ENCODE results near the gene PLEKHM1.

Gene PLEKHM1

GRCh38 chr17:45429339-45430005 lies 61.0 kb downstream of the PLEKHM1 start:
- H3K27me3 ChIP-seq (ENCODE audit: control insufficient read depth in 1 of 2, insufficient read depth in 2 of 2, low read length in 2 of 2), result peaks cover 21 to 54% of the 10 kb centered on the region in 2 donors
- no peaks in the 10 kb centered on the region for H3K36me3 ChIP-seq (ENCODE audit: insufficient read depth, low read length)
- H3K4me3 ChIP-seq (ENCODE audit: low read depth in 1 of 2, low read length in 2 of 2), result no peak overlapping the region
- H3K27ac ChIP-seq (ENCODE audit: low read depth, low read length), result no peak overlapping the region
- H3K9me3 ChIP-seq (ENCODE audit: low read length), result no peaks in the 10 kb centered on the region
- H3K4me1 ChIP-seq (ENCODE audit: insufficient read depth, low read length), result peaks cover 18% of the 10 kb centered on the region
- no peak overlapping the region for H3K9ac ChIP-seq (ENCODE audit: low read length)

- no peaks in the 10 kb centered on the region for H3K9me3 ChIP-seq (ENCODE audit: low read length)
- peak overlapping the region in 1 of 2 donors; percentile 33 for H3K4me3 ChIP-seq (ENCODE audit: low read depth in 1 of 2, low read length in 2 of 2)
- H3K36me3 ChIP-seq (ENCODE audit: insufficient read depth, low read length), result no peaks in the 10 kb centered on the region
- H3K9ac ChIP-seq (ENCODE audit: low read length), result no peak overlapping the region
- no peak overlapping the region for H3K27ac ChIP-seq (ENCODE audit: low read depth, low read length)
- H3K27me3 ChIP-seq (ENCODE audit: control insufficient read depth in 1 of 2, insufficient read depth in 2 of 2, low read length in 2 of 2), result peaks cover 21 to 54% of the 10 kb centered on the region in 2 donors
- H3K4me1 ChIP-seq (ENCODE audit: insufficient read depth, low read length), result peaks cover 18% of the 10 kb centered on the region
These were observed 61.6 kb downstream of the PLEKHM1 start for GRCh38 chr17:45428931-45429338.

- Histone ChIP-seq H3K27me3 (ENCODE audit: control insufficient read depth in 1 of 2, insufficient read depth in 2 of 2, low read length in 2 of 2) (peaks cover 21 to 51% of the 10 kb centered on the region in 2 donors), H3K4me3 (ENCODE audit: low read depth in 1 of 2, low read length in 2 of 2) (peak overlapping the region in 1 of 2 donors; percentile 33), H3K9ac (ENCODE audit: low read length) (no peak overlapping the region), H3K9me3 (ENCODE audit: low read length) (no peaks in the 10 kb centered on the region), H3K36me3 (ENCODE audit: insufficient read depth, low read length) (no peaks in the 10 kb centered on the region), H3K4me1 (ENCODE audit: insufficient read depth, low read length) (peaks cover 18% of the 10 kb centered on the region), H3K27ac (ENCODE audit: low read depth, low read length) (no peak overlapping the region)
These were observed 62.4 kb downstream of the PLEKHM1 start for GRCh38 chr17:45428050-45428617.

- Histone ChIP-seq H3K36me3 (ENCODE audit: insufficient read depth, low read length) (no peaks in the 10 kb centered on the region), H3K4me1 (ENCODE audit: insufficient read depth, low read length) (peaks cover 18% of the 10 kb centered on the region), H3K27ac (ENCODE audit: low read depth, low read length) (no peak overlapping the region), H3K9ac (ENCODE audit: low read length) (no peak overlapping the region), H3K27me3 (ENCODE audit: control insufficient read depth in 1 of 2, insufficient read depth in 2 of 2, low read length in 2 of 2) (peaks cover 21 to 50% of the 10 kb centered on the region in 2 donors), H3K4me3 (ENCODE audit: low read depth in 1 of 2, low read length in 2 of 2) (no peak overlapping the region), H3K9me3 (ENCODE audit: low read length) (no peaks in the 10 kb centered on the region)
These were observed 63.2 kb downstream of the PLEKHM1 start for GRCh38 chr17:45427181-45427835.

- H3K9ac ChIP-seq (ENCODE audit: low read length), result no peak overlapping the region
- H3K36me3 ChIP-seq (ENCODE audit: insufficient read depth, low read length), result no peaks in the 10 kb centered on the region
- no peaks in the 10 kb centered on the region for H3K9me3 ChIP-seq (ENCODE audit: low read length)
- no peak overlapping the region for H3K27ac ChIP-seq (ENCODE audit: low read depth, low read length)
- peaks cover 21 to 45% of the 10 kb centered on the region in 2 donors for H3K27me3 ChIP-seq (ENCODE audit: control insufficient read depth in 1 of 2, insufficient read depth in 2 of 2, low read length in 2 of 2)
- H3K4me1 ChIP-seq (ENCODE audit: insufficient read depth, low read length), result peaks cover 18% of the 10 kb centered on the region
- no peak overlapping the region for H3K4me3 ChIP-seq (ENCODE audit: low read depth in 1 of 2, low read length in 2 of 2)
These were observed 64.0 kb downstream of the PLEKHM1 start for GRCh38 chr17:45426561-45426960.

- no peak overlapping the region for H3K9ac ChIP-seq (ENCODE audit: low read length)
- H3K27ac ChIP-seq (ENCODE audit: low read depth, low read length), result no peak overlapping the region
- peaks cover 18% of the 10 kb centered on the region for H3K4me1 ChIP-seq (ENCODE audit: insufficient read depth, low read length)
- H3K36me3 ChIP-seq (ENCODE audit: insufficient read depth, low read length), result no peaks in the 10 kb centered on the region
- no peak overlapping the region for H3K4me3 ChIP-seq (ENCODE audit: low read depth in 1 of 2, low read length in 2 of 2)
- H3K27me3 ChIP-seq (ENCODE audit: control insufficient read depth in 1 of 2, insufficient read depth in 2 of 2, low read length in 2 of 2), result peaks cover 21 to 39% of the 10 kb centered on the region in 2 donors
- H3K9me3 ChIP-seq (ENCODE audit: low read length), result no peaks in the 10 kb centered on the region
These were observed 64.5 kb downstream of the PLEKHM1 start for GRCh38 chr17:45425984-45426413.

GRCh38 chr17:45425125-45425983 lies 65.2 kb downstream of the PLEKHM1 start:
- H3K4me1 ChIP-seq (ENCODE audit: insufficient read depth, low read length), result peaks cover 14% of the 10 kb centered on the region
- H3K27me3 ChIP-seq (ENCODE audit: control insufficient read depth in 1 of 2, insufficient read depth in 2 of 2, low read length in 2 of 2), result peaks cover 17 to 33% of the 10 kb centered on the region in 2 donors
- no peak overlapping the region for H3K9ac ChIP-seq (ENCODE audit: low read length)
- H3K27ac ChIP-seq (ENCODE audit: low read depth, low read length), result no peak overlapping the region
- no peaks in the 10 kb centered on the region for H3K9me3 ChIP-seq (ENCODE audit: low read length)
- no peak overlapping the region for H3K4me3 ChIP-seq (ENCODE audit: low read depth in 1 of 2, low read length in 2 of 2)
- H3K36me3 ChIP-seq (ENCODE audit: insufficient read depth, low read length), result no peaks in the 10 kb centered on the region

GRCh38 chr17:45424769-45425124 lies 65.8 kb downstream of the PLEKHM1 start:
- Histone ChIP-seq H3K9me3 (ENCODE audit: low read length) (no peaks in the 10 kb centered on the region), H3K27me3 (ENCODE audit: control insufficient read depth in 1 of 2, insufficient read depth in 2 of 2, low read length in 2 of 2) (peaks cover 13 to 27% of the 10 kb centered on the region in 2 donors), H3K4me3 (ENCODE audit: low read depth in 1 of 2, low read length in 2 of 2) (no peak overlapping the region), H3K36me3 (ENCODE audit: insufficient read depth, low read length) (no peaks in the 10 kb centered on the region), H3K9ac (ENCODE audit: low read length) (no peak overlapping the region), H3K27ac (ENCODE audit: low read depth, low read length) (no peak overlapping the region), H3K4me1 (ENCODE audit: insufficient read depth, low read length) (peaks cover 13% of the 10 kb centered on the region)

GRCh38 chr17:45423975-45424335 lies 66.6 kb downstream of the PLEKHM1 start:
- no peak overlapping the region for H3K27ac ChIP-seq (ENCODE audit: low read depth, low read length)
- no peak overlapping the region for H3K4me3 ChIP-seq (ENCODE audit: low read depth in 1 of 2, low read length in 2 of 2)
- H3K9ac ChIP-seq (ENCODE audit: low read length), result no peak overlapping the region
- H3K36me3 ChIP-seq (ENCODE audit: insufficient read depth, low read length), result no peaks in the 10 kb centered on the region
- H3K9me3 ChIP-seq (ENCODE audit: low read length), result no peaks in the 10 kb centered on the region
- peaks cover 8 to 20% of the 10 kb centered on the region in 2 donors for H3K27me3 ChIP-seq (ENCODE audit: control insufficient read depth in 1 of 2, insufficient read depth in 2 of 2, low read length in 2 of 2)
- peaks cover 9% of the 10 kb centered on the region for H3K4me1 ChIP-seq (ENCODE audit: insufficient read depth, low read length)

GRCh38 chr17:45423304-45423974 lies 67.1 kb downstream of the PLEKHM1 start:
- H3K27me3 ChIP-seq (ENCODE audit: control insufficient read depth in 1 of 2, insufficient read depth in 2 of 2, low read length in 2 of 2), result peaks cover 4 to 15% of the 10 kb centered on the region in 2 donors
- no peak overlapping the region for H3K9ac ChIP-seq (ENCODE audit: low read length)
- H3K36me3 ChIP-seq (ENCODE audit: insufficient read depth, low read length), result no peaks in the 10 kb centered on the region
- H3K4me1 ChIP-seq (ENCODE audit: insufficient read depth, low read length), result peaks cover 5% of the 10 kb centered on the region
- no peak overlapping the region for H3K4me3 ChIP-seq (ENCODE audit: low read depth in 1 of 2, low read length in 2 of 2)
- no peaks in the 10 kb centered on the region for H3K9me3 ChIP-seq (ENCODE audit: low read length)
- H3K27ac ChIP-seq (ENCODE audit: low read depth, low read length), result no peak overlapping the region

Measured in muscle layer of colon (tissue), 2 donors.